Smooth muscle cell of the brain vasculature (primary cell): Measurements from ENCODE around the gene CDK8.
"Not testable (repeated sequence)": the region's sequence is repeated elsewhere in the genome, so short reads cannot be mapped to it uniquely, and the experiment has no call there.

Experiments
- DNase-seq: peaks from one replicate; pipeline ENCODE4 v3.0.0-alpha.2; 2012; ENCODE audit warnings: low read depth, low spot score

CDK8 gene

GRCh38 chr13:26312019-26312418 is 58.1 kb downstream of the CDK8 start:
- not testable (repeated sequence) for DNase-seq

GRCh38 chr13:26316095-26316494 is 62.2 kb downstream of the CDK8 start:
- DNase-seq = not testable (repeated sequence)

- no peak for DNase-seq
Measured at GRCh38 chr13:26320766-26321165, 66.8 kb downstream of the CDK8 start.

DNA sequence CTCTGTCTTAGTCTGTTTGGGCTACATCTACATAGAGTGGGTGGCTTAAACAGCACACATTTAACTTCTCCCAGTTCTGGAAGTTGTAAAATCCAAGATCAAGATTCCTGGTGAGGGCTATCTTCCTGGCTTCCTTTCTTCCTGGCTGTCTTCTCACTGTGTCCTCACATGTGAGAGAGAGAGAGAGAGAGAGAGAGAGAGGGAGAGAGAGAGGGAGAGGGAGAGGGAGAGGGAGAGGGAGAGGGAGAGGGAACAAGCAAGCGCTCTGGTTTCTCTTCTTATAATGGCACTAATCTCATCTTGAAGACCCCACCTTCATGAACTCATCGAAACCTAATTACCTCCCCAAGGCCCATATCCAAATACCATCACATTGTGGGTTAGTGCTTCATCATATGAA is 69.2 kb downstream of the CDK8 start:
- DNase-seq = no peak

DNA sequence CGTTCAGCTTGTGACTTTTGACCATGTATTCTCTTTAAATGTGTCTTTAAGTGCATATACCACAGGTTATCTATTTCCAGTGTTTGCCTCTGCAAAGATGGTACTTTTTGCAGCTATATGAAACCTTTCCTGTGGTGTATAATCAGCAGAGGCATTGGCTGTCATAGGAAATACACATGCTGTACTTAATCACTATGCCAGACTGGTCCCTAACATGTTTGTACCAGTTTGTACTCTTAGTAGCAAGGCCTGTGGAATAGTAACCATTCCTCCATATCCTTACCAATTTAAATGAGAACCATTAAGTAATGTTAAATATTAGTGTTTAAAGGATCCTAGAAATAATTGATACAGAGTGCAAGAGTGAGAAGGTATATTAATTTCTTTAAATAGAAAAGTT is 69.8 kb downstream of the CDK8 start:
- no peak for DNase-seq

DNA sequence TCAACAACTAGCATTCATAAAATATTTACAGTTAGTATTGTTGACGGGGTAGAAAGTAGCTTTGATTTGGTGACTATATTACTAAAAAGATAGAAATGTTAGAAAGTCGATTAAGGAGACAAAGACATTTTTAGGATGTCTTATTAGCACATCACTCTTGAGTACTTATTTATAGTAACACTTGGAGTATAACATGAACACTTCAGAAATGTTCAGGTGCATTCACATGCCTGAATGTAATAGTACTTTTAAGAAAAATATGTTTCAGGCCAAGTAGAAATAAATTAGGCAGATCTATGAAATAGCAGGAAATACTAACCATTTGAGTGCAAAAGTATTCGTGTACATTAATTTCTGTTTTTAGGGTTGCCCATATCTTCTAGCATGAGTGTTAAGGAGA is 70.4 kb downstream of the CDK8 start:
- no peak for DNase-seq

GRCh38 chr13:26324867-26325266 is 70.9 kb downstream of the CDK8 start:
- DNase-seq = no peak

DNA sequence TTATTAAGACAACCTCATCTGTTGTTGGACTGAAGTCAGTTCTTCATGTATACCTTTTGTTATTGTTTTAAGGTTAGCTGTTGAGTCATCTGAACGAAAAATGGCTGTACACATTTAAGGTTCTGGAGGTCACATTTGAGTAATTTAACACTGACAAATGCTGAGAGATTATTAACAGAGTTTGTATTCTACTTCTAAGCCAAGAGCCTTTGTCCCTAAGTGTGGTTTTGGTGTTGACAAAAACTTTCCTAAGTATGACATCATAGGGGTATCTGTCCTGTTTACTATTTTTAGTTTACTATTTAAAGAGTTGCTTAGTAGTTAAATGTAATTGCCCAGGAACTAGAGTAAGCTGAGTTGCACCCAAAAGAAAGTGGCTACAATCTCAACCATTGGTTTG is 71.9 kb downstream of the CDK8 start:
- DNase-seq = no peak

DNA sequence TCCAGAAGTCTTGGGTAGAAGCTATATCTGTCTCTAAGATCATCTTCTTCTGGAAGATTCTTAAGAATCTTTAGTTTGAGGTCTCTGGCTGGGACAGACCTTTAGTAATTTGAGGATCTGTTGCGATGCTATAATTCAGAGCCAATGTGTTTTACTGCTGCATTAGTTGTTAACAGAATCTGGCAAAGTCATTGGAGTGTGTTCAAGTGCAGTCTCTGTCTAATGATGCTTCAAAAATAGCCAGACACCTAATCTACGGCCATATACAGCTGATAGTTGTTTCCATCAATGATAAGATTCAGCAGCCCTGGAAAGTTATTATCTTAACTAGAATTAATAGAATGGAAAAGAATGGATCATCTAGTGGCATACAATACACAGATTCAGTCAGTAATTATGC is 72.6 kb downstream of the CDK8 start:
- no peak for DNase-seq

DNA sequence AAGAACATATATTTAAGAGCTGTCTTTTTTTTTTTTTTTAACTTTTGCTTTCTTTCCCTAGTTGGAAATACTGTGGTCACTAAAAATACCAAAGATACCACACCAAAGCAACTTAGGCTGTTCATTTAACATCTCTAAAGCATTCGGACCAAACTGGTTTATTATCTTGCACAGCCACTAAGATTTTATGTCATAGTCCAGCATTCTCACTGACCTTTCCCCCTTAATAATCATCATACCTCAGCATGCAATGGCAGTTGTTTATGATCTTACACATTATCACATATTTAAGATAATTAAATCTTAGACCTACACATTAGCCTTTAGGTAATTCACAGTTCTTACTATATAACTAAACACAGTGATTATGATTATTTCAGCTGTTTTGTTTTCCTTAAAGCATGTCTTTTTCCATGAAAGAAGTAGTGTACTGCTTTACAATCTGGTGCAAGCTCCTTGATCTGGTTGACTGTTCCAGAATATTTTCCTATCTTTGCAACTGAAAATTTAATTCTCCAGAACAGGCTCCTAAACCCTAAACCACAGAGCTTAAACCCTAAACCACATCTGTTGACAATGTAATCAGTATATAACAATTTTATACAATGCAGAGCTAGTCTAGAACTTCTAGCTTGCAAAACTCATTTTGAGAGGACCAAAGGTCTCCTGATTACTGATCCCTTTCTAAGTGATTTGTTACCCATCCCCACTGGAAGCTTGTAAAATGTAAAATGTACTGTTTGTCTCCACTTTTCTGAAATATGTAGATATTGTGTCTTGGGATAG is 74.2 kb downstream of the CDK8 start:
- DNase-seq = no peak

DNA sequence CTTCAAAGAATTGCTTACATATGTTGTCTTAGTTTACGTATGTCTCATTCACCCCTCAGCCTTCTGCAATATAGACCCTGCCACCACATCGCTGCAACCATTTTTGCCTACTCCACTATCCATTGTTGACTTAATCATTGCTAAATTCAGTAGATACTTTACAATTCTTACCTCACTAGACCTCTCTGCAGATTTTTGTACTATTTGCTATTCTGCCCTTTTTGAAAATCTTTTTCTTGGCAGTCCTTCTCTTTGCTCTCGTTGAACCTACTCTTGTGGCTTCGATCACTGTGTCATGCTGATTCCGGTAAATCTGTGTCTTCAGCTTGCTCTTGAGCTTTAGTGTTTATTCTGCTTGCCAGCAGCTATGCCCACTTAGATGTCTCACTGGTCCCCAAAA is 81.2 kb downstream of the CDK8 start:
- DNase-seq = no peak

- no peak for DNase-seq
Measured at GRCh38 chr13:26340807-26341206, 86.9 kb downstream of the CDK8 start.

DNA sequence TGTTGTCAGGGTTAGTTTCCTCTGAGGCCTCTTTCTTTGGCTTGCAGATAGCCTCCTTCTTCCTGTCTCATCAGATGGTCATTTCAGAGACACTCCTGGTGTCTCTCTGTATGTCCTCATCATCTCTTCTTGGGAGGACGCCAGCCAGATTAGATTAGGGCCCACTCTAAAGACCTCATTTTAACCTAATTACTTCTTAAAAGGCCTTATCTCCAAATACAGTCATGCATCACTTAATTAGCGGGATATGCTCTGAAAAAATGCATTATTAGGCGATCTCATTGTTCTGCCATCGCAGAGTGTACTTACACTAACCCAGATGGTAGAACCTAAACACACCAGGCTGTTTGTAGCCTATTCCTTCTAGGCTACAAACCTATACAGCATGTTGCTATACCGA is 89.0 kb downstream of the CDK8 start:
- DNase-seq = no peak

DNA sequence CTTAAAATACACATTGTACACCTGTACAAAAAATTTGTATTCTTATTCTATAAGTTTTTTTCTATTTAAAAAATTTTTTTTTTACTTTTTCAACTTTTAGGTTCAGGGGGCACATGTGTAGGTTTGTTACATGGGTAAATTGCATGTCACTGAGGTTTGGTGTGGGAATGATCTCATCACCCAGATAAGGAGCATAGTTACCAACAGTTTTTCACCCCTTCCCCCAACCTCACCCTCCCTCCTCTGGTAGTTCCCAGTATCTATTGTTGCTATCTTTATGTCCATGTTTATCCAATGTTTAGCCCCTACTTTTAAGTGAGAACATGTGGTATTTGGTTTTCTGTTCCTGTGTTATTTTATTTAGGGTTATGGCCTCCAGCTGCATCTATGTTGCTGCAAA is 89.9 kb downstream of the CDK8 start:
- no peak for DNase-seq

DNA sequence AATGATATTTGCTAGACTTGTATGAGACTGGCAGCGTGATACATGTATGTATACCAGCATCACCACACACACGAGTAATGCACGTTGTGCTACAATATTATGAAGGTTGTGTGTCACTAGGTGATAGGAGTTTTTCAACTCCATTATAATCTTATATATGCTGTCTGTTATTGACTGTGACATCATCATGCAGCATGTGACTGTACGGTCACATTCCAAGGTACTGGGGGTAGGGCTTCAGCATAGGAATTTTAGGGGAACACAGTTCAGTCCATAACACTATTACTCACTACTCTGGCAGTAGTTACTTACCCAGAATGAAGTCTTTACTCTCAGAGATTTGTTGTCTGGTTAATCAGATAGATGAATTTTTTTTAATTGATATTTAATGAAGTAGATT is 91.1 kb downstream of the CDK8 start:
- DNase-seq = no peak

DNA sequence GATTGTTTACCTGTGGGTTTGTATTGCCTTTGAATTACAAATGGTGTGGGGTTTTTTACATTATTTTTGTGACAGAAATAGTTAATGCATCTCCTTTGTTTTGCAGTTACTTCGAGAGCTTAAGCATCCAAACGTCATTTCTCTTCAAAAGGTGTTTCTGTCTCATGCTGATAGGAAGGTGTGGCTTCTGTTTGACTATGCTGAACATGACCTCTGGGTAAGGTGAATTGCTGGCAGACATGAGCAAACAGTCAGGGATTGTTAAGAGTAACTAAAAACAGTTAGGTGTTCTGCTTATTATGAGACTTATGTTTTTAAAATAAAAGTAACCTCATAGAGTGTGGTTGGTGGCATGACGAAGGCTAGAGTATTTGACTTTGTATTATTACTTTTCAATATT is 95.0 kb downstream of the CDK8 start:
- no peak for DNase-seq

DNA sequence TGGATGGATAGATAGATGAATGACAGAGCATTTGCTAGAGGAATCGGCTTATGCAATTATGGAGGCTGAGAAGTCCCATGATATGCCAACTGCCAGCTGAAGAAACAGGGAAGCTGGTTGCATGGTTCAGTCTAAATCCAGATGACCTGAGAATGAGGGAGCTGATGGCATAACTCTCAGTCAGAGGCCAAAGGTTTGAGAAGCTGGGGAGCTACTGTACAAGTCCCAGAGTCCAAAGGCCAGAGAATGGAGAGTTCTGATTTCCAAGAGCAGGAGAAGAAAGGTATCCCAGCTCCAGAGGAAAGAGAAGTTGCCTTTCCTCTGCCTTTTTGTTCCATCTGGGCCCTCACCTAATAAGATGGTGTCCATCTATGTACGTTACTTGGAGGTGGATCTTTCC is 108.3 kb downstream of the CDK8 start:
- DNase-seq = no peak

DNA sequence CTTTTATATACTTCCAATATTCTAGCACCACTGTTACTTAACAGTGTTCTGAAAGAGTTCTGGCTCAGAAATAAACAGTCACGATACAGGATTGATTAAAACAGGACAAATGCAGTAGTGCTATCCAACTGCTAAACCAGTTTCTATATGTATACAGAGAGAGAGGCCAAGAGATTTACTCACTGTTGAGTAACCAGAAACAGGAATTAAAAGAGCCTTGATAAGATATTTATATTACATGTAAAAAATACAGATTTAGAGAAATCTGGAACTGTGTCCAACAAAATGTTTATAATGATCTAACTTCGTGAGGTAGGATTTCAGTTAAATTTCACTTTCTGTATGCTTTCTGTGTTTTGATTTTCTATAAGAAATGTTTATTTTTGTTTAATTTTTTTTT is 116.6 kb downstream of the CDK8 start:
- DNase-seq = no peak

DNA sequence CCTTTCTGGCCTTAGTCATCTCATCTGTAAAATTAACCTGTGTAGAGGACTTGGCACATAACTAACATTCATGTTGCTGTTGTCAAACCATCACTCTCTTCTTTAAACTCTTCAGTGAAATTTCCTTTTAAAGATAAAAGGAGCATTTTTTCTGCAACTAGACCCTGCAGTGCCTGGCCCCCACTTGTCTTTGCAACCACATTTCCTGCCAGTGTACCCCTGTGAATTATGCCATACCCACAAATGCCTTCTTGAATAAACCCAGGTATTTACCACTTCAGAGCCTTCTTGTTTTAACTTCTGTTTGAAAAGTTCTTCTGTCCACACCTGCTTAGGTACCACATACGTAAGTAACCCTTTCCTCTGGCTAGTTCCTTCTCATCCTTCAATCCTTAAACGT is 118.8 kb downstream of the CDK8 start:
- DNase-seq = no peak

DNA sequence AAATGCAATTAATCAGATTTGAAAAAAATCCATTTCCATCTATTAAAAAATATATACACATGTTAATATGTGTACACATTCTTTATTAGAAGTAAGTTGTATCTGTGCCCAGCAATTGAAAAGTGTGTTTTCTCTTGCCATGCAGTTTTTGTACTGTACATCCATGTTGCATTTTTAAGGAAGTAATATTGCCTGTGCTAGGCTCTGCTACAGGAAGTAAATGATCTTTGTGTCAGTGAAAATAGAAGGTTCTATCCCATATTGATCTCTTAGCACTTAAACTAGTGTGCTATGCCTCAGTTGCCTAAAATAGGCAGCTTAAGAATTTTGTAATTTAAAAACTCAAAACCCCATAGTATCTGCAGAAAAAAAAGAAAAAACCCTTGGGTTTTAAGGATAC is 122.5 kb downstream of the CDK8 start:
- no peak for DNase-seq

DNA sequence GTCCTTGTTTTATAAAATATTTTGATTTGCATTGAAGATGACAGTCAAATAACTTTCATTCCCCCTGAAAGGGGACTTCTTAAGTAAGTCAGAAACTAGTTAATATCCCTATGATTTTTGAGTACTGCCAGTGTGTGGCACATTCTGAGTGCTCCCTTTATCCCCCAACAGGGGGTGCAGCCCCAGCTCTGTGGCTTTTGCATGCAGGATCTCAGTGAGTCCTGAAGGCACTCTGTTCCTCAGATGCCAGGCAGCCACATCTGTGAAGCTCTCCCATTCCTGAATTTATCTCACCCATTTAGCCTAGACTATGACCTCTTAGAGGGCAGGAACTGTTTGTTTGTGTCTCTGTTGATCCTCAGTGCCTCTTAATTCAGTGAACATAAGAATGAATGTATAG is 123.1 kb downstream of the CDK8 start:
- DNase-seq = no peak

DNA sequence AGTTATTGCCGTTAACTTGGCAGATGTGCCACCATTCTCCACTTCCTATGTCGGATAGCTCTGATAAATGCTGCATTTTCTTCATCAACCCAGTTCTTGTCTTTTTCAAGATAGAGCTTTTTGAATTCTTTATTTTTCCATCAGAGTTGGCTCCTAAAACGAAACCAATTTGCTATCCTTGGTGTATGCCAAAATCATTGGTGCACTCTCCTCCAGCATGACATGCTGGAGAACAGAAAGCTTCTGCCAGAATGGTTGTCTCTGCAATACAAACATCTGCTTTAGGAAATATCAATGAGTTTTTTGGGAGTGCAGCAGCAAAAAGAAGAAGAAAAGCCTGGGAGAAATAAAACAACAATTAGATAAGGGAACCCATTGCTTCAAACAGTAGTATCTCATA is 124.2 kb downstream of the CDK8 start:
- DNase-seq = no peak

- DNase-seq = no peak
Measured at GRCh38 chr13:26379831-26380230, 125.9 kb downstream of the CDK8 start.

DNA sequence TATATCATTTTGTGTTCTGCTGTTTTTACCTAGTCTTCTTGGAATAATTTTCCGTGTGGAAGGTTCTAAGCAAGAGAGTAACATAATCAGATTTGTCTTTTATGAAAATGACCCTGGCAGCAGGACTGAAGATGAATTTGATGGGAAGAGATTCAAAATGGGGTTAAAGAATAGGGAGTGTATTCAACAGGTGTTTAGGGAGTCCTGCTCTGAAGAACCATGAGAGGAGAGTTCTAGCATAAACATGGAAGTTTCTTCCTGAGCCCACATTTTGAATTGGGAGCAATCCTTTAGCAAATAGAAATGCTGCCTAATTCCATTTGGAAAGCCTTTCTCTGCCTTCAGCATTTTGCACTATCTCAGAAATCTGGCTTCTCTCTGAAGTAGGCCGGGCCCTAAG is 127.0 kb downstream of the CDK8 start:
- DNase-seq = no peak
